ENCODE results near the gene HSD17B7.

The HSD17B7 gene

GRCh38 chr1:162846256-162847212 is 56.0 kb downstream of the HSD17B7 start:
- Histone ChIP-seq H3K27ac (no peak overlapping the region), H3K4me3 (no peak overlapping the region)
- DNase-seq (ENCODE audit: low spot score) = no peak
- TF ChIP-seq CTCF (IDR thresholded peaks at IDR 0.05) = no peak

DNA sequence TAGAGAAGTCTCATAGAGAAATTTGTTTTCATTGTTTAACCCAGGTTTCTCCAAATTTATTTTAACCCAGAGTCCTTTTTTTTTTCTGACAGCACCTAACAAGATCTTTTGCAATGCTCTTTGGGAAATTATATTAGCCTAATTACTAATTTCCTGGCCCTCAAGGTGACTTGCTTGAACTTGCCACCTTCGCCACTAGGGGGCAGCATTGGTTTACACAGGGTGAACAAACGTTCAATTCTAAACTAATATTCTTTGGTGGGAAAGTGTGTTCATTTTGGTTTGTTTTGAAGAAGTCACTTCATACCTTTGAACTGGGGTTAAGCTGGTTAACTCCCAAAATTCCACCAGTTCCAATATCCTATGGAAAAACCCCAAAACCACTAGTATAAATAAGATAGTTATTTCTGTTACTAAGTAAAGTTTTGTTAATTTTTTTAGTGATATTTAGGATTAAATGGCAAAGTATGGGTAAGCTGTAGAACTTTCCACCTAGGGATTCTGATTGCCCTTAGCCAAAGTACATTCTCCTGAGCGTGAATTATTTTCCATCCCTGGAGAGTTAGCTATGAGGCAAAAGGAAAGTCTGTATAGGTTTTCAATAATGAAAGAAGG is 57.4 kb downstream of the HSD17B7 start:
- peak; percentile 93 for TF ChIP-seq CTCF (IDR thresholded peaks at IDR 0.05)
- H3K4me3 ChIP-seq = no peak overlapping the region
- no peak for DNase-seq (ENCODE audit: low spot score)
- no peak overlapping the region for H3K27ac ChIP-seq

GRCh38 chr1:162849711-162850110 is 59.2 kb downstream of the HSD17B7 start:
- Histone ChIP-seq H3K4me3 (no peak overlapping the region), H3K27ac (peak overlapping the region; percentile 31 to 53)
- no peak for DNase-seq (ENCODE audit: low spot score)
- TF ChIP-seq CTCF (IDR thresholded peaks at IDR 0.05) = no peak

DNA sequence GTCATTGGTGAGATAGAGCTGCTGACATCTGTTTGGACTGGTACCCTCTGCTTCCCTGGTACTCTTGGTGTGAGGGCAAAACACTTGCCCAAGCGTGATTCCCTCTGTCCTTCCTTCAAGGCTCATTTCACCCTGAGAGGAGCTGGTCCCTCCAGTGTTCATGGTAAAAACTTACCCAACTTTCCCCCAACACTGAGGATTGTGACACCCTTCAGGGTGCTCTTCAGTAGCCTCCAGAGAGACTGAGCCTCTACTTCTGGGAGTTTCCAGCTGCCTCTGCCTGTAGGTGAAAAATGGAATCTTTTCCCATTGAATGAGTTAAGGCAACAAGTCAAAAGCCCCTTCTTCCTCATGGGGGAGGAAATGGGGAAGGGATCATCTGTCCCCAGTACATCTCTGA is 60.8 kb downstream of the HSD17B7 start:
- no peak for DNase-seq (ENCODE audit: low spot score)
- no peak overlapping the region for H3K27ac ChIP-seq
- H3K4me3 ChIP-seq = no peak overlapping the region
- no peak for TF ChIP-seq CTCF (IDR thresholded peaks at IDR 0.05)

GRCh38 chr1:162854245-162854882 is 63.9 kb downstream of the HSD17B7 start:
- TF ChIP-seq CTCF (IDR thresholded peaks at IDR 0.05) = peak; percentile 53
- no peak for DNase-seq (ENCODE audit: low spot score)
- peak overlapping the region in 1 of 2 donors; percentile 57 for H3K27ac ChIP-seq

DNA sequence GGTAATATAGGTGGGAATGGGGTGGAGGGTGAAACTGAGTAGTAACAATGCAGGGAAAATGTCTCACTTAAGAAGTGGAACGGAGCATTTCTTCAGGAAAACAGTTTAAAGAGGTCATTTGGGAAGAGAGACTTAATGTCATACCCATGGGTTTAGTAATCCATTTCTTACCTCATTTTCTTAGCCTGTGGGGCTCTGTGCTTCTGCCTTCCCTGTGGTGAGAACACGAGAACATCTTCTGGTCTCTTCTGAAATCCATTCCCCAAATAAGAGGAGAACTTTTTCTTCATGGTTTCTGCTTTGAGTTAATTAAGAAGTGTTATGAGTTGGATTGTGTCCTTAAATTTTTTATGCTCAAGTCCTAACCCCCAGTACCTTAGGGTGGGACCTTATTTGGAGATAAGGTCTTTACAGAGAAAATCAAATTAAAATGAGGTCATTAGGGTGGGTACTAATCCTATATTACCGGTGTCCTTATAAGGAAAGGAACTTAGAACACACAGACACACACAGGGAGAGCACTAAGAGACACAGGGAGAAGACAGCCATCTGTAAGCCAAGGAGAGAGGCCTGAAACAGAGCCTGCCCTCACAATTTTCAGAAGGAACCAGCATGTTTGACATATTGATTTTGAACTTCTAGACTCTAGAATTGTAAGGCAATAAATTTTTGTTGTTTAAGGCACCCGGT is 65.1 kb downstream of the HSD17B7 start:
- TF ChIP-seq CTCF (IDR thresholded peaks at IDR 0.05) = no peak
- DNase-seq (ENCODE audit: low spot score) = no peak
- peak overlapping the region; percentile 51 to 57 for H3K27ac ChIP-seq
- H3K4me3 ChIP-seq = no peak overlapping the region

More at GRCh38 chr1:162854245-162854882, 63.9 kb downstream of the HSD17B7 start:
- H3K4me3 ChIP-seq = no peak overlapping the region
